DMS53 treated with DMSO at 0.1 percent for 48 hours (cell line): ENCODE data around the gene NPFF.

ENCODE experiments used
- DNase-seq: peaks from one replicate; lab custom pipeline; 2025; ENCODE audit not compliant: unreplicated experiment; lab: John Stamatoyannopoulos, UW

The NPFF gene

DNA sequence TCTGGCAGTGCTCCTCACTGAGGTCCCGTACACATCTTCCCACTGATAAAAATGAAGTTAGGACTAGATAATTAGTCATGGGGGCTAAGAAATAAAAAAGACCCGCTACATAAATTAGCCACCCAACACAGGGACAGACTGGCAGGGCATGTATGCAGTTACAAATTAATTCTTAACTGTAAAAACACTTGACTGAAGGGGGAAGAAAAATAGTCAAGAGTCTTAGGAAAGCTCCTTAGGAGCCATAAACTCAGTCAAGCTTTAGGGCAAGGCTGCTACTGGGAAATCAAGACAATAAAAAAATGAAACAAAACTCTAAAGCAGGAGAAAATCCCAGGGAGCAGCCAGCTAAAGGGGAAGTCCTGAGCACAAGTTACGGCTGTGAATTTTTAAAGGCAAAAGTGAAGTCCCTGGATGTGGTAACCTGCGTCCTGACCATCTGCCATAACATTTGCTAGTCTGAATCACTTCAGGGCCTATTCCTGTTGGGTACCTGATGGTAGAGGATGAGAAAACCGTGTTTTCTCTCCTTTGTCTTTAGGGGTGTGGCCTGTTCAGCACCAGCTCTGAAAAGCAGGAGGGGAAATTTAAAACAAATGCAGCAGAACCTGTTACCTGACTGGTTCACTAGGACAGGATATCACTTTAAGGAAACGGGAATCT, 7.5 kb upstream of the NPFF start:
- DNase-seq = no peak

DNA sequence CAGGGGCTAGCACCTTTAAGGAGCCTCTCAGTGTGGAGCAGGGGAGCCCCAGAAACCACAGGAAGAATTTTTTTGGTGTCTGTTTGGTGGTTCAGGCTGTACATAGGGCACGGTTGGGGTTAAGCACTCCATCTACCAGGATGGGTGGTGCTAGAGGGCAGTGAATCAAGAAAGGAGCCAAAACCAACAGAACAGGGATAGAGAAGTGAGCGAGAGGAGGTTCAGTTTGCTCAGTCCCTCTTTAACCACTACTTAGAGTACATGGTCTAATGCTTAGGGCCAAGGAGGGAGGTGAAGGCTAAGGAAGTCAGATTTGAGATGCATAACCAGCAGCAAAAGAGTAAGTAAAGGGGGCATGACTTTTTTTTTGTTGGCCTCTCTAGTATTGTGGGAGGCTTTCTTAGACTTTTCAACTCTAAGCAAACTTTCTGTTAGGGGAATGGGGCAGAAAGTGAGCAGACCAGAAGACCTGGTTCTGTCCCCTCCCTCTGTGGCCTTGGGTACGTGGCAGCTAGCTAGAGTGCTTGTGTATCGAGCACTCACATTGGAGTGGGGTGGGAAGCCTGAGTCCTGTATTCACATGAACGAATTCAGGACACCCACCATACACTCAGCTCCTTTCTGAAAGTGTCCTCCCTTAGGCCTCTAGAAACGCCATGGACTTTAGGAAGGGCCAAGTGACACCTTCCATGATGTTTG, 6.6 kb upstream of the NPFF start:
- no peak for DNase-seq

DNA sequence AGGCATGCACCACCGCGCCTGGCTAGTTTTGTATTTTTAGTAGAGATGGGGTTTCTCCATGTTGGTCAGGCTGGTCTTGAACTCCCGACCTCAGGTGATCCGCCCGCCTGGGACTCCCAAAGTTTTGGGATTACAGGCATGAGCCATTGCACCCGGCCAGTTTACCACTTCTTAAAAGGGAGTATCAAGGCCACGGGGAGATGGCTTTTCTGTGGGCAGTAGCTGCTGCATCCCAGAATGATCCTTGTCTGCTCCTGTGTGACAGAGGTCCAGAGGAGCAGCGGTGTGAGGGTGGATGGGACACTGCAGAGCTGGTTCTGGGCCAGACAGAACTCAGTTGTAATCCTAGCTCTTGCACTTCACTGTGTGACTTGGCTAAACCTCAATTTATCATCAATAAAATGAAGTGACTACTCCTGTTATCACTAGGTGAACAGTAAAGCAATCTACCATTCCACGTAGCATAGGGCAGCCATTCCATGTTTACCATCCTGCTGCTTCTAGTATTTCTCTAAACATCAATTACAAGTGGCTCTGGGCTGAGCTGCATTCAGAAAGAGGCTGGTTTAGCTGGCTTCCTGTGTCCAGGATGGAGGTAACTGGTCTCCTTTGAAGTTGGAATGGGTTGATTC, 3.0 kb upstream of the NPFF start:
- no peak for DNase-seq

DNA sequence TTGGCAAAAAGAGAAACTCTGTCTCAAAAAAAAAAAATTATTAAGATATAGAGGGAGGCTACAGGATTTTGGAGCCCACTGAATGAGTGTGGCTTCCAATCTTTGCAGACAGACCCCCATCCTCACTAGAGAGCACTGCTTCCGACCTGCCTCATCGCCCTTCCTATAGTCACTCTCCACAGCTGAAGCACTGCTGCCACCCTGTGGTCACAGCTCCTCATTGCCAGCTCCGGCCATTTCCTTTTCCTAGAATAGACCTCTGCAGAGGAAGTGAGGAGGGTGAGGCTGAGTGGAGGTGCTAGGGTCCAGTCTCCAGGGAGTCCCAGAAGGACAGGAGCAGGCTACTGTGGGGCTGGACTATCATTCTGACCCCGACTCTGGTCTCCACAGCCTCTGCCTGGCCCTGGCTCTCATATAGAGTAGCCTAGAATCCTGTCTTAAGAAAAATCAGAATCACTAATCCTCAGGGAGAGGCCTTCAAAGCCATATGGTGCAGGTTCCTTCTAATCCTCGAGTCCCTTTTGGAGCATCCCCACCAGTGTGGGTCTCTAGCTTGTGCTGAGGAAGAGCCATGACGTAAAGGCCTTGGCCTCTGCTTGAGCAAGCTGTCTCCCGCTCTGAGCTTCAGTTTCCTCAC, 1.4 kb upstream of the NPFF start:
- DNase-seq = peak; percentile 76

DNA sequence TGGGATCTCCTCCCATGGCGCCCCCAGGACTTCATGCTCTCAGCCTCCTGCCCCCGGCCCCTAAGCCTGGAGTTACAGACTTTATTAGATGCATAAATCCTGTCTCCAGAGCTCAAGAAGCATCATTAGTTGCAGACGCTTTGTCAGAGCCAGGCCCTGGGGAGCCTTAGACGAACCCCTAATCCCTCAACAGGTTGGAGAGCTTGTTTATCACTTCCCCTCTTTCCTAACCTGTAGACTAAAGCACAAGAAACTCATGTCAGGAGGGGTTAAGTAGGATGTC, 260 bp upstream of the NPFF start:
- DNase-seq = no peak

DNA sequence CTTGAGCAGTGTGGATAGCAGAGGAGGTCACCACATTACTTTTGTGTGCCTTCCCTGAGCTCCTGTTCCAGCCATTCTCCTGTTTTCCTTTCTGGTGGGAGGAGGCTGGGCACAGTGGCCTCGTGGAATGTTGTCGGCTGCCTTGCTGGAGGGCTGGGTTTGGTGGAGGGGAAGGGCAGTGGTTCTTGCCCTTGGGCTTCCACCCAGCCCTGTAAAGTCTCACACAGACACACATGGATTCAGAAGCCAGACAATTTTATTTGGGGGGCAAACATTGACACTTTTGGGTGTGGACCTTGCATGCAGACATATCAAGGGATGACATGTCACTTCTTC, 866 bp downstream of the NPFF start:
- DNase-seq = no peak

DNA sequence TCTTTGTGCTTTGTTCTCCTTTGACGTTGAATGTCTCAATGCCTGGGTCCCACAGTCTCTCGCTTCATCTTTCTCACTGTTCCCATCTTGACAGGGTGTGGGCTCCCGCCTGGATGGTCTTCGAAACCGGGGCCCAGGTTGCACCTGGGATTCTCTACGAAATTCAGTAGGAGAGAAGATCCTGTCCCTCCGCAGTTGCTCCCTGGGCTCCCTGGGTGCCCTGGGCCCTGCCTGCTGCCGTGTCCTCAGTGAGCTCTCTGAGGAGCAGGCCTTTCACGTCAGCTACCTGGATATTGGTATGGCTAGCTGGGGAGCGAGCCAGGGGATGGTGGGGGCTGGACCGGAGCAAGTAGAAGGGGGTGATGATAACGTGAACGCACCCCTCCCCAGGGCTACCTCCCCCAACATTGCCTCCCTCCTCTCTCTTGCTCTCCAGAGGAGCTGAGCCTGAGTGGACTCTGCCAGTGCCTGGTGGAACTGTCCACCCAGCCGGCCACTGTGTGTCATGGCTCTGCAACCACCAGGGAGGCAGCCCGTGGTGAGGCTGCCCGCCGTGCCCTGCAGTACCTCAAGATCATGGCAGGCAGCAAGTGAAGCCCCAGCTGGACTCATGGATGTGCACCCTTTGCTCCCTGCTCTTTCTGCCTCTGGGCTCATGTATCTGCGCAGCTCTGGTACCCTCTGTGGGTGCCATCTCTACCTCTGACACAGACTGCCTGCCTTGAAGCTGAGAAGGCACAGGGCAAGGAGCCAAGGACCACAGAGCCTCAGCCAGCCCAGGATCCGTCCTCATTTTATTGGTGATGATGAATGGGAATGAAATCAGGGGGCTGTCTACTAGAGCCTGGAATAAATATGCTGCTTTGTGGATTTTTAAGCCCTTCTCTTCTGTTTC, 1.5 kb downstream of the NPFF start:
- no peak for DNase-seq

DNA sequence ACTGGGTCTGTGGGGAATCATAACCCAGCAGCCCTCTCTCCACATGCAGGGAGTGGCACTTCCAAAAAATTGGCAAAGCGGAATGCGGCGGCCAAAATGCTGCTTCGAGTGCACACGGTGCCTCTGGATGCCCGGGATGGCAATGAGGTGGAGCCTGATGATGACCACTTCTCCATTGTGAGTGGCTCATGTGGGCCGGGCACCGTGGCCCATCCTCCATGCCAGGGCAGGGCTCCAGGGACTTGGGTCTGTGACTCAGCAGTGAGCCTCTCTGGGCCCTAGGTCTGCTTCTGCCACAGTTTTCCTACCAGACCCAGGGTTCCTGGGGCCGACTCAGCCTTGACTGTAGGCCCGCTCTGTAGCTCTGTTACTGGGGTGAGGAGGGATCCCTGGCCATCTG, 2.2 kb downstream of the NPFF start:
- DNase-seq = no peak

DNA sequence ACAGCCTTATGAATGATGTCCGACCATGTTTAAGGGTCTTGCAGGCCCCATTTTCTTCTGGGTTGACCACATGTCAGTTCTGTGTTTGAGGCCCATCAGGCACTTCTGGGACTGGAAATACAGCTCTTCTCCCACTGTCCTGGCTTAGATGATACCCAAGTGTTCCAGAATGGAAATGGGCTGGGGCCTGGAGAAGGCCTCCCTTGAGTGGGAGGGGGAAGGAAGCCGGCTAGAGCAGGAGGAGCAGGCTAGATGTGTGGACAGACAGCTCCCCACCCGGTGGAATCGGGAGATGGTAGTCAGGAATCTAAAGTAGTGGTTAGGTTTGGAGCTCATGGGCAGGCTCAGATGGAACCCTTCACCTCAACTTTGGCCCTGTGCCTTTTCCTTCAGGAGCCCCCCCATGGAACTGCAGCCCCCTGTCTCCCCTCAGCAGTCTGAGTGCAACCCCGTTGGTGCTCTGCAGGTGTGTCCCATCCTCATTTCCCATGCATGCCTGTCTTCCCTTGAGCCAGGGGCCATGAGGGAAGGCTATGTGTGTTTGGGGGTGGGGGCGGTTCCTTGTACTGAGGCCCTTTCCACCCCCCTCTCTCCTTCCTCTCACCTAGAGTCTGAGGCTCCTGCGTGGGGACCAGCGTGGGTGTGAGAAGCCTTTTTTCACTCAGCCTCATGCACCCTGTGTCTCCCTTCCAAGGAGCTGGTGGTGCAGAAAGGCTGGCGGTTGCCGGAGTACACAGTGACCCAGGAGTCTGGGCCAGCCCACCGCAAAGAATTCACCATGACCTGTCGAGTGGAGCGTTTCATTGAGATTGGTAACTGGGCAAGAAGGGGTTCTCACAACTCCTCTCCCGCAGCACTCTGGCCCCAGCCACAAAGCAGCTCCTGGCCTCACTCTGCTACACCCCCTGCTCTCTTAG, 3.0 kb downstream of the NPFF start:
- DNase-seq = no peak

DNA sequence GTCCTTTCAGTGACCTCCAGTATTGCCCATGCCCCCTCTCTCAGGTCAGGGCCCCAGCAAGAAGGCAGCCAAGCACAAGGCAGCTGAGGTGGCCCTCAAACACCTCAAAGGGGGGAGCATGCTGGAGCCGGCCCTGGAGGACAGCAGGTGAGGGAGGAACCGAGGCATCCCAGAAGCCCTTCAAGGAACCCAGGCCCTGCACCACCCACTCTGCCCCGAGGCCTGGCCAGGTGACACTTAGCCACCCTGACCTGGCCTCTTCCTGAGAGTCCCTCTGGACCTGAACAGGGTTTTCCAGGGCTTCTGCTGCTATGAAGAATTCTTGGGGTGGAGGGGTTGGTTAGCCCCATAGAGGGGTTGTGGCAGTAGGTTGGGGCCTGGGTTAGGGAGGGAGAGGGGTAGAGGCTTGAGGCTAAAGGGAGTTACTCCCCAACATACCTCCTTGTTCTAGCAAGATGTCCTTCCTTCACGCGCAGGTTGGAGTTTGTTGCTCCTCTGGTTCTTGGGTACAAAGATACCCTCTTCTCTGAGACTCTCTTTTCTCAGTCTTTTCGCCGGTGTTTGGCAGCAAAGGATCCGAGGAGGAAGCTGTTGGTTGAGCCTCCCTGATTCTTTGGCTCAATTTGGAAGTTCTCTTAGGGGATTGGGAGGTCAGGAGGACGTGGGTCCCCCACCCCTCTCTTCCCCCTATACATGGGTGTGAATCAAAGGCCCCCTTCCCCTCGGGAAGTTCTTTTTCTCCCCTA, 4.1 kb downstream of the NPFF start:
- no peak for DNase-seq

DNA sequence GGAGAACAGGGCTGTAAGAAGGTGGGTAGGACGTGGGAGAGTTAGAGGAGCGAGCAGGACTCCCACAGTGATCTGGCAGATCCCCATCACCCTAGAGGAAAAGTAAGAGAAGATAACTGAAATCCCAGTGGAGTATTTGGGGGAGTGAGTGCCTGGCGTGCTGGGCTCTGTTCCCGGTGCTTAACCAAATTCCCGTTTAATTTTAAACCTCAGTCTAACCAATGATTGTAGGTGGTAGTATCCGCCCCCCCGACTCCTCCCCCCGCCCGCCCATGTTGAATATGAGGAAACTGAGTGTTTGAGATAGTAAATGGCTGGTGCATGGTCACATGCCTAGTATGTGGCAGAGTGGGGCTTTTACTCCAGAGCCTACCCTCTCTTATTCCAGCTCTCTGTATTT, 5.0 kb downstream of the NPFF start:
- DNase-seq = no peak

DNA sequence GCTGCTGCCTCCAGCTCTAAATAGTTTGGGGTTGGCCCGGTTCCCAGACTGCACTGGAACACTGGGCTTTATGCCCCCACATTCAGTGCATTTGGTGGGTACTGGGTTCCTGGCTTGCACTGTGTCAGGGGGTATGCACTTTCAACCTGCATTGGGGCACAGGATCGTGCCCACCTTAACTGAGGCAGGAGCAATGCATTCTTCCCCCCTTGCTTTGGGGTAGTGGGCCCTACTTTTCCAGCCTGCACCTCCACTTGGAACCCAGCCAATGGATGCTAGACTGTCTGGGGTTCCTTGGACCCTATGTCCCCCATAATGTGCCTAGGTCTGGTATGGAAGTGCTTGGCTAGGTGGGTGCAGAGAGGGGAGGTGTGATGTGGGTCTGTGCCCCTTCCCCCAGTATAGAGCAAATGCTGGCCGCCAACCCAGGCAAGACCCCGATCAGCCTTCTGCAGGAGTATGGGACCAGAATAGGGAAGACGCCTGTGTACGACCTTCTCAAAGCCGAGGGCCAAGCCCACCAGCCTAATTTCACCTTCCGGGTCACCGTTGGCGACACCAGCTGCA, 5.6 kb downstream of the NPFF start:
- no peak for DNase-seq

DNA sequence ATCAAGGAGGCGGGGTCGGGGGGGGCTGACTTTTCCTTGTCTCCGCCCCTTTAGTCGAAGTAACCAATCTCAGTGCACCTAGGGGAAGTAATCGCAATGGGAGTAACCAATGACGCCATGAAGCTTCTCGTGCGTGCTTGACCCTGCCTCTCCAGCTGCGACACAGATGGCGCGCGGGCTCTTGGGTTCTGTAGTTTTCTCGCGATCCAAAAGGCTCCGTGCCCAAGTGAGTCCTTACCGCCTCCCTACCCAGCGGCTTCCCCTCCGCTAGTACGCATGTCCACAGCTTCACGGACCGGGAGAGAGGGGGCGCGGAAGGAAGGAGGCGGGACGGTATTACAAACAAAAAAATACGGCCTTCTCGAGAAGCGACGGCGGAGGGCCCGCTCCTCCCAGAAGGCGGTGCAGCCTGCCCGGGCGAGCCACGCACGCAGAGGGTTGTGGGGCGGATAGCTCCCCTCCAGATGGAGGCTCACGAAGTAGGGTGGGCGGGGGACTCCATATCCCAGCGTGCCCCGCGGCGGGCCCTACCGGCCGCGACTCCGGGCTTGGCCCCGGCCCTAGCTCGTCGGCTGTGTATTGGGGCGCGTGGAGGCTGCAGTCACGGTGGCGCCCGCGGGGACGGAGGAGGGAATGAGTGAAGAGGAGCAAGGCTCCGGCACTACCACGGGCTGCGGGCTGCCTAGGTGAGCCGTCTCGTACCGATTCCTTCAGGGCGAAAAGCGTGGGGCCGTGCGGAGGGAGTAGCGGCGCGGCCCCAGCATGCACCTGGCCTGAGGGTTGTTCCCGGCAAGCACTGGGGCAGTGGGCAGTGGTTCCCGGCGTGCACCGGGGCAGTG, 6.3 kb downstream of the NPFF start, which contains the start of gene TARBP2:
Gene TARBP2 (plus strand): TSS at position 508 of the 839 bp plus-strand sequence. CDS start 126 bp downstream, at position 634.
- peak; percentile 98 for DNase-seq

DNA sequence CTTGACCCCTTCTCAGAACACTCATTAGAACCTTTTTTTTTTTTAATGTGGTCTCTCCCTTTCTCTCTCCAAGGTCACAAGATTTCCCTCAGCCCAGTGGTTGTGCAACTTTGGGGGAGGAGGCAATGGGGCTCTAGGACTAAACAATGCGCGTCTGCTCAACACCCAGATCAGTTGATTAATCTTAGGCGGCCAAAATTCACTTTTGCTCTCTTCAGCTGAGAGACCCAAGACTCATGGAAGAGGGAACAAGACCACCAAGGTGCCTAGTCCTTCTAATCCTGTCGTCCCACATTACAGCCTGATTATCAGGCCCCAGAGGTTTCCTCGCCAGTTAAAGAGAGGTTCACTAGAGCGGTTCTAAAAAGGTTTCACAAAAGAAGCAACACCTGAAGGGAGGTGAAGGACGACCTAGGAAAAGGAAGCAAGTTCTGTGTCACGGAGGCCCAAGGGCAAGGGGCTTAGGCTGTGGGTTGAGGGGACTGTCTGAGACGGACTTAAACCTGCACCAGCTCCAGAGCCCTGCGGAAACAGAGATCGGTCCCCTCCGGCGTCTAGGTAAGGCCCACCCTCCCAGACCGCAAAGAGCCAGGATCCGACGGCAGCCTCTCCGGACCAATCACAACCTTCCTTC, 7.0 kb downstream of the NPFF start:
- DNase-seq = no peak

DNA sequence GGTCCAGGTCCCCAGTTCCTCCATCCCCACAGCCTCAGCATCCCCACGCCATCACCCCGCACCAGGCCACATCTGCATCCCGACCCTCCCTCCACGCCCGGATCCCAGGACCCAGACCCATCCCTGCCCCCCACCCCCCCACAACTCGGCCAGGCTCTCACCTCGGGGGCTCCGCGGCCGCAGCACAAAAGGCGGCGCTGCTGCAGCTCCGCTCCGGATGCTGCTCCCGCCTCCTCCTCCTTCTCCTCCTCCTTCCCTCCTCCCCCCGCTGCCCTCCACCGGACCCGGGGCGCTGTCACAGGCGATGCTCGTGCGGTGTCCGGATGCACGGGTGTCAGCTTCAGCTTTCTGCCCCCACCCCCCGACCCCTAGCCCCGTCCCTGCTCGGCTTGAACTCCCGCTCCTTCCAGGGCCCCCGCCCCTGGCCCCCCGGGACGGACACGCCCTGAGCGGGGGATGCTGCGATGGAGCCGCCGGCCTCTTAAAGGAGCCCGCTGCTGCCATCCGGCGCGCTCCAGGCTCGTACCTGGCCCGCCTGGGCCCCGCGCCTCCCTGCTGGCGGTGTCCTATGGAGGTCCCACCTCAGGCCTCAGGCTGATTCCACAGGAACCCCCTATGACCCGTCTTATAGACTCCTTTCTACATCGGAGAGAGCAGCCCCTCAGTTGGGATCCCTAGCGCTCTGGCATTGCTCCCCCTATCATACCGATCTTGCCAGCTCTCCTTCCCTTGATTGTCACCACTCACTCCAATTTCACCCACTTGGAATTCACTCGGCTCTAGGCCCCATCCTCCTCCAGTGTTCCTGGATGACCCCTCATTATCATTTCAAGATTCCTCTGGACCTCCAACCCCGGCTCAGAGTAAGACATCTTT, 7.8 kb downstream of the NPFF start, which contains the start of gene MAP3K12:
Gene MAP3K12 (minus strand): TSS at position 193 of the 876 bp plus-strand sequence. CDS start 12,067 bp downstream, outside the sequence.
- DNase-seq = peak; percentile 26

DNA sequence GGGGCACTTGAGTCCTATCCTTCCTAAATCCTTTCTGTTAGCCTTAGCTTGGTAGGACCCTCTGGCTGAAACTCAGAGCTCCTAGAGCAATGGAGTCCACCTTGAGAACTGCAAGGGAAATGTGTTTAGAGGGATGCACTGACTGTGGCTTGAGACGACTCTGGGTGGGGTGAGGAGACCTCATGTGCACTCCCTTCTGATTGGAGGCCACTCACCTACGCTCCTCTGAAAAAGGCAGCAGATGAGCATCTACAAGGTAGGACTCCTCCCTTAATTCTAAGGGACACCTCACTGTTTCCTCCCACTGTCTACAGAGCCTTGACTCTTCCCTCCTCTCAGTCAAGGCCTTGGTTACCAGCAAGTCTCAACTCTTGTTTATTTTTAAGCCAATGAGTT, 9.1 kb downstream of the NPFF start:
- no peak for DNase-seq

DNA sequence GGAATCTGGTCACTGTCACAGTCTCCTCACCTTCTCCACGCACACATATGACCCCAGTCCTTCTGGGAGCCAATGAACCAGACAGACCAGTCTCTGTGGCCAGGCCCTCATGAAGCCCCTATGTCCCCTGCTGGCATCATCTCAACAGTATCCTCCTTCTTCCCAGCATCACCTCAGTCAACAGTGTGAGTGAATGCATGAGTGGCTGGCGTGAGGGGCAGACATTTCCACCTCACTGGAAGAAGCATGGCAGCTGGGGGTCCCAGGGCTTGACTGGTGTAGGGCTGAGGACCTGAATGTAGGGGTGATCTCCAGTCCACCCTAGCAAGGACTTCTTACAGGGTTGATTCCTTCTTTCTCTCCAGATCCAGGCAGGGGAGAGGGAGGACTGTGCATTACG, 9.8 kb downstream of the NPFF start:
- no peak for DNase-seq
